HG03442 (cell line): ENCODE data around the gene IQCK.

ENCODE experiments used
- ATAC-seq: cut with Tn5 transposase; IDR thresholded peaks from one replicate; pipeline ENCODE4 v1.9.1; 2021; ENCODE audit warnings: mild to moderate bottlenecking, moderate library complexity; ENCODE audit not compliant: unreplicated experiment

IQCK gene

DNA sequence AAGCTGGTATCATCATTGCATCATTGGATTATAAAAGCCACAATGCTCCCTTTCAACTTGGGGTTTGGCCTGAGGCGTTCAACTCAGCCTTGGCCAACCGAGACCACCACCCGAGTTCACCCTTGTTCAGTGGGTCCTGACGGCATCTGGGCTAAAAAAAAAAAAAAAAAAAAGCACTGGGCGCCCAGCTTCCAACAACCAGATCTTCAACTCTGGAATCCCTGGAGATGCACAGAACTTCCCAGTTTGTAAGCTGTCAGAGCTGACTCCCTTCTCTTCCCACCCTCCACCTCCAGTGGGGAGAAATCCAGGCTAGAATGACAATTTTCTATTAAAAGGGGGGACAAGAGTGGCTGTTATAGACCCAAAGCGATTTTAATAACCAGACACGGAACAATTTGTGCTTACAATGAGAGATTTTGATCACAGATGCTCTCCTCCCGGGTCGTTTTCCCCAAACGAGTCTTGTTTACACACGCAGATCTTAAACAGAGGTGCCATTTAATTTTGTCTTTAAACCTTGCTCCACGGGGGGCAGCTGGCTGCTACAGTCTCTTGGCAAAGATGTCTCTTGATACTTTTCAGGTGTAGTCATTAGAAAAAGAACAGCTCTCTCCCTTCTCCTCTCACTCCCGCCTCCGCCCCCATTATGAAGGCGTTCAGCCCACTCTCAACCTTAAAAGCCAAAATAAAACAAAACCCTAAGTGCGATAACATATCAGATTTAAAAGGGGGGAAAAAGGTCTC, 139.7 kb downstream of the IQCK start:
- no peak for ATAC-seq

GRCh38 chr16:19858340-19859018, 140.4 kb downstream of the IQCK start:
- ATAC-seq: no peak

DNA sequence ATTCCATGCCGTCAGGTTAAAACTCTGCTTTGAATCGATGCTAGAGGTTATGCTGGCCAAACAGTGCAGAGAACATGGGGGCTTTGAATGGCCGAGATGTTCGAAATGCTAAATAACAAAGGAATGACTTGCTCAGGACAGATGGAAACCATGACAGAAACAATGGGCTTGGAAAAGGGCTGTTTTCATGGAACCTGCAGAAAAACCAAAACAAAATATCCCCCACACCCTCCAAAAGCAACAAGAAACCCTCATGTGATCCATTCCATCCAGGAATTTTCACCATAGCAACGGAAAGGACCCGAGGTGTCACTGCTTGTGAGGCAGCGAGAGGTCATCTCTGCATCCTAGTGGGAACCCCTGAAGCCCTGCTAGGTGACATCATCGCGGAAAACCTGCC, 141.1 kb downstream of the IQCK start:
- ATAC-seq: no peak

- no peak for ATAC-seq
Observed at GRCh38 chr16:19859603-19860002, 141.5 kb downstream of the IQCK start.

GRCh38 chr16:19860166-19861041, 142.3 kb downstream of the IQCK start:
- ATAC-seq: no peak

GRCh38 chr16:19861133-19861532, 143.1 kb downstream of the IQCK start:
- ATAC-seq: no peak

DNA sequence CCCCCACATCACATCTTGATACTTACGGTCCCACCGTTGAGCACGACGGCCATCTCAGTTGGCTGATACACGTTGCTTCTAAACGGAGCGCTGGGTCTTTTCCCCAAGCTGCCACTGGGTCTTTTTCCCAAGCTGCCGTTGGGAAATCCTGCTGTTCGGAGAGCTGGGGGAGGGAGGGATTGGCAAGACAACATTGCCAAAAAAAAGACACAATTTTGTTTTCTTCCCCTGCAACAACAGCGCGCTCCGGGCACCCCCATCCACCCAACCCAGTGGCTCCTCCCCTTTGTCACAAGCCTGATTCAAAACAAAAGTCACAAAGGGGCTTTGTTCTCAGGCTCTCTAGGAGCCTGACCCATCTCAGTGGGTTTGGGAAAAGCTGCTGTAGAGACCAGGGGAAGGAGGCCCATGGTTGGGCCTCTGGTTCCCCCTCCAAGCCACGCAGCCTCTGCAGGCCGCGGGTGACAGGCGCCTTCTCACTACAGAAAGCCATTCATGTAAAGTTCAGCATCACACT, 143.8 kb downstream of the IQCK start:
- ATAC-seq: no peak

- no peak for ATAC-seq
Observed at GRCh38 chr16:19863990-19864389, 145.9 kb downstream of the IQCK start.

GRCh38 chr16:19864566-19864965, 146.5 kb downstream of the IQCK start:
- ATAC-seq: no peak

- ATAC-seq: no peak
Observed at GRCh38 chr16:19868421-19868820, 150.3 kb downstream of the IQCK start.

GRCh38 chr16:19871721-19872120, 153.7 kb downstream of the IQCK start:
- no peak for ATAC-seq

- no peak for ATAC-seq
Observed at GRCh38 chr16:19872179-19872863, 154.2 kb downstream of the IQCK start.

DNA sequence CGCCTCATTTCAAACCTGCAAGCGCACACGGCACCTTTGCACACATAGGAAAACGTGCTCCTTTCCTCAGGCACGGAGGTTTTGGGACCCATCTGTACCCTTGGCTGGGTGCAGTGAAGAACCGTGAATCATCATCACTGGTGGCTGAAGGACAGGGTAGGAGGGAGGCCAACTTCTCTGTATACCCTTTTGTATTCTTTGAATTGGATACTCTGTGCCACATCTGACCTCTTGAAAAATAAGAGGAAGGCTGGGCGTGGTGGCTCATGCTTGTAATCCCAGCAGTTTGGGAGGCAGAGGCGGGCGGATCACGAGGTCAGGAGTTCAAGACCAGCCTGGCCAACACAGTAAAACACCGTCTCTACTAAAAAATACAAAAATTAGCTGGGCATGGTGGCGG, 154.9 kb downstream of the IQCK start:
- ATAC-seq: no peak

DNA sequence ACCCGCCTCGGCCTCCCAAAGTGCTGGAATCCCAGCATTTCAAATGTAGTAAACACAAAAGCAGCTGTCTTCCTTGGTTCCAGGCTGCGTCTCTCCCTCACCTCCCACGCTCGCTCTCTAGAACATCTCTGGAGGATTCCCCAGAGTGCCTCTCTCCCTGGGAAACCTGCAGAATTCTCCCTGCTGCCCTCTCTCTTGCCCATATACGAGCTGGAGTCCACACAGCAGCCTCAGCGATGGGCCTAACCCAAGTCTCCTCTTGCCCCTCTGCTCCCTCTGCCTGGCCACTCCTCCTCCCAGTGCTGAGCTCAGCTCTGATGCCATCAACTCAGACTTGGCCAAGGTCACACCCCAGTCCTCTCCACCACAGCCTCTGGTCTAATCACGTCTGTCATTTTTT, 156.0 kb downstream of the IQCK start:
- ATAC-seq: no peak

DNA sequence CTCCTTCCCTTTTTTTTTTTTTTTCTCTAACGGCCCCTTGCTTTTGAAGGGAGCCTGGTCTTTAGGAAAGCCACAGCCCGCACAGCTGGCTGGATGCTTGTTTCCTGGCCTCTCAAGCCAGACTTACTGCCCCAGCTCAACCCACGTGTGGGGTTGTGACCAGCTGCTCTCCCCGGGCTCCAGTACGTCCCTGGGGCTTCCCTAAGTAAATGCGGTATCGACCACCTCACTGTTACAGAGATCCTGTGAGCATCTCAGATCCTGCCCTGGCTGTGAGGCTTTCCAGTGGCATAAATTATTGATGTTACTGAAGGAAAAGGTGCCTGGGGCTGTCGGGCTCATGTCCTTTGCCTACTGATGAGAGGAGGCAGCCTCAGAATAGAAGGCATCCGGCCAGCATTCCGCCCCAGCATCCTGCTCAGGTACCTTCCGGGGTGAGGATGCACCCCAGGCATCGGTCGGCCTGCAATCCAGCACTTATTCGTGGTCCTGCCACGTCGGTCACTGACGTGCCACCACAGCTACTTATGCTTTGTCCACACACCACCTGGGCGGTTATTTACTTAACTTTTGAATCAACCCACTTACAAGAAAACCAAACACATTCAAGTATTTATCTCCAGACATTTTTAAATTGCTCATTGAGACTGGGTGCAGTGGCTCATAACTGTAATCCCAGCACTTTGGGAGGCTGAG, 156.9 kb downstream of the IQCK start:
- ATAC-seq: no peak

DNA sequence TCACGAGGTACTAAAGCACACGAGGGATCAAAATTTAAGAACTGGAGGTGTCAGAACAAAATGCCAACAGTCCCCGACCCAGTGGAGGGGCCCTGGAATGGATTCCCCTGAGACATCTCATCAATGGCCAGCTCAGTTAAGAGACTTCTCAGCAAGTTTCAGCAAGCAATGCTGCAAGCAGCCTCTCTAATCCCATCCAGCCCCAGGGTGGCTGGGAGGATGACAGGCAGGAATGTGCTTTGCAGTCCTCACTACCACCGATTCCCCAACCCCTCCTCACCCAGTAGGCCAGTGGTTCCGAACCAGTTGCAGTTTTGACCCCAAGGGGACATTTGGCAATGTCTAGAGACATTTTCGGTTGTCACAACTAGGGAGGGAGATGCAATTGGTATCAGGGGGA, 157.8 kb downstream of the IQCK start:
- no peak for ATAC-seq

GRCh38 chr16:19876501-19877059, 158.5 kb downstream of the IQCK start:
- ATAC-seq: no peak

- no peak for ATAC-seq
Observed at GRCh38 chr16:19878757-19879156, 160.7 kb downstream of the IQCK start.

DNA sequence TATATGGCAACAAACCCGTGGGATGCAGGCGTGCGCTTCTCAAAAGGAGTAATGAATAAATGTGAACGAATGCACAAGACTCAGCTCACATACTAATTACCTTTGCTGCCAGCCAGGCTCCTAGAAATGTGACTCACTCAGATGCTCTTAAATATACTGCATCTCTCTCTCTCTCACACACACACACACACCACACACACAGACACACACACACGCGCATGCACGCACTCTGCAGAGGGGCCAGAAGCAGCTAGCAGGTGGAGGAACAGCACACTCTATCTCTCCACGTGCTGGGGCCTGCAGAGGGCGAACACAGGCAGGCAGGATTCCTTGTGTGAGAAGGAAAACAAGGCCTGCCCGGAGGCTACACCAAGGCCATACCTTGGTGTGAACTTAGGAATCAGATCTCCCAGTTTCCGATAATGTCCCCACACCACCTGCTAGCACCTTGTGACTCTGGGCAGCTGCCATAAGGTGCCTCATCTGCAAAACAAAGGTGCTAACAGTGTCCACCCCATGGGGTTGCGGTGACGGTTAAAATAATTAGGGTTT, 161.2 kb downstream of the IQCK start:
- no peak for ATAC-seq

DNA sequence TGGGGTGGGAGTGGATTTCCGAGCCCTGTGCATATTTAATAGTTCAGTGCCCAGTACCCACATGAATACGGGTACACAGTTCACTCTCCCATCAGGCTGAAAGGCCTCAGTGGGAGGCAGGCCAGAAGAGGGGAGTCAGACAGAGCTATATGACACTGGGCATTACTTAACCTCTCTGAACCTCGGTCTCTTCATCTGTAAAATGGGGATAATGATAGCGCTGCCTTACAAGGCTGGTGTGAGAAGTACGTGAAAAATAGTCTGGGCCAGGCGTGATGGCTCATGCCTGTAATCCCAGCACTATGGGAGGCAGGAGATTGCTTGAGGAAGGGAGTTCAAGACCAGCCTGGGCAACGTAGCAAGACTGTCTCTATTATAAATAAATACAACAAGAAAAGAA, 163.0 kb downstream of the IQCK start:
- ATAC-seq: no peak
